H1 (cell line): Measurements from ENCODE around the gene PDK1. TPM values are rescaled to one million over a fixed set of nuclear protein-coding genes. Genes with fewer than 3 reads are reported as not detected.

ENCODE experiments used
- CTCF ChIA-PET: fragments of 300-600 bp; sonication (Branson Sonifier 250); formaldehyde crosslinking; loops from one replicate; lab custom pipeline; 2021; ENCODE audit not compliant: partially characterized antibody; lab: Charles Lee
- POLR2A ChIA-PET: fragments of 300-600 bp; sonication (Branson Sonifier 250); formaldehyde crosslinking; loops from one replicate; lab custom pipeline; 2021; ENCODE audit warnings: inconsistent platforms; ENCODE audit not compliant: partially characterized antibody; lab: Charles Lee
- DNase-seq, 2 experiments: peaks; one replicate each; pipeline versions ENCODE4 v3.0.0 to v3.0.0-alpha.2; 2010 to 2022; ENCODE audit warnings: low spot score in 2 of 2, low read depth in 1 of 2, mixed read lengths in 1 of 2
- FAIRE-seq: peaks from 2 replicates; lab custom pipeline; 2011; peaks lifted over from hg19 to GRCh38; lab: Jason Lieb, UNC
- H2AFZ ChIP-seq: 2 replicates; pipeline ENCODE4 v1.8.1; 2012; ENCODE audit warnings: low read length, inconsistent platforms
- H2AK5ac ChIP-seq: 2 replicates; pipeline ENCODE4 v1.6.1; 2013; ENCODE audit warnings: low read depth, low read length
- H2BK120ac ChIP-seq: replicated peaks from 2 replicates; pipeline ENCODE3; 2013; ENCODE audit warnings: low read depth, low read length, inconsistent platforms
- H2BK12ac ChIP-seq: 2 replicates; pipeline ENCODE4 v1.6.1; 2013; ENCODE audit warnings: low read depth, low read length
- H2BK15ac ChIP-seq: 2 replicates; pipeline ENCODE4 v1.6.1; 2013; ENCODE audit warnings: low read length
- H2BK20ac ChIP-seq: 2 replicates; pipeline ENCODE4 v1.6.1; 2013; ENCODE audit warnings: low read length
- H2BK5ac ChIP-seq: 2 replicates; pipeline ENCODE4 v1.6.1; 2013; ENCODE audit warnings: low read depth, low read length
- H3K14ac ChIP-seq: 2 replicates; pipeline ENCODE4 v1.6.1; 2013; ENCODE audit warnings: inconsistent platforms; ENCODE audit not compliant: insufficient read length
- H3K18ac ChIP-seq: 2 replicates; pipeline ENCODE4 v1.6.1; 2013; ENCODE audit warnings: low read length; ENCODE audit errors: extremely low read depth
- H3K23ac ChIP-seq: 2 replicates; pipeline ENCODE4 v1.6.1; 2013; ENCODE audit warnings: inconsistent platforms; ENCODE audit not compliant: insufficient read length
- H3K23me2 ChIP-seq: 2 replicates; pipeline ENCODE4 v1.6.1; 2013; ENCODE audit warnings: low read depth, low read length
- H3K27ac ChIP-seq: 2 replicates; pipeline ENCODE4 v1.6.1; 2011; ENCODE audit warnings: low read depth, low read length, inconsistent platforms
- H3K27me3 ChIP-seq, 4 experiments: replicated peaks in 1 of 4; 1 replicate in 1 of 4; 2 replicates in 3 of 4; pipeline versions ENCODE4 v1.6.1 to v1.8.1; 2011 to 2013; ENCODE audit warnings: low read length in 3 of 4, mild to moderate bottlenecking in 3 of 4, inconsistent platforms in 2 of 4, mixed read lengths in 2 of 4, moderate library complexity in 1 of 4; ENCODE audit not compliant: control insufficient read depth in 3 of 4, insufficient read depth in 3 of 4; ENCODE audit errors: extremely low read depth in 1 of 4
- H3K36me3 ChIP-seq, 4 experiments: 2 replicates each; pipeline versions ENCODE4 v1.6.1 to v1.8.1; 2011 to 2013; ENCODE audit warnings: mild to moderate bottlenecking in 4 of 4, low read length in 3 of 4, moderate library complexity in 2 of 4, control low read depth in 1 of 4, inconsistent platforms in 1 of 4; ENCODE audit not compliant: insufficient read depth in 4 of 4, control insufficient read depth in 2 of 4
- H3K4ac ChIP-seq: replicated peaks from 2 replicates; pipeline ENCODE3; 2013; ENCODE audit warnings: low read length, low read depth, mixed read lengths, inconsistent platforms; ENCODE audit not compliant: insufficient read length
- H3K4me1 ChIP-seq, 4 experiments: replicated peaks in 1 of 4; 1 replicate in 1 of 4; 2 replicates in 3 of 4; pipeline versions ENCODE4 v1.6.1 to v1.8.1; 2011 to 2013; ENCODE audit warnings: low read length in 3 of 4, inconsistent platforms in 2 of 4, mixed read lengths in 1 of 4; ENCODE audit not compliant: insufficient read depth in 4 of 4, control insufficient read depth in 3 of 4
- H3K4me2 ChIP-seq, 2 experiments: 2 replicates each; pipeline versions ENCODE4 v1.6.1 to v1.8.1; 2011 to 2013; ENCODE audit warnings: low read depth in 2 of 2, low read length in 2 of 2, control low read depth in 1 of 2, inconsistent platforms in 1 of 2, mild to moderate bottlenecking in 1 of 2; ENCODE audit not compliant: insufficient read depth in 1 of 2
- H3K4me3 ChIP-seq, 4 experiments: fragments of 200-600, 300-600 bp in 1 of 4; sonication (generic), shearing (Covaris generic), sonication (Bioruptor Twin) in 1 of 4; 2 replicates each; pipeline versions ENCODE4 v1.5.1 to v1.8.1; 2011 to 2016; ENCODE audit warnings: low read length in 4 of 4, low read depth in 3 of 4, control low read depth in 2 of 4, inconsistent platforms in 2 of 4, mild to moderate bottlenecking in 2 of 4, mixed read lengths in 1 of 4, moderate library complexity in 1 of 4; ENCODE audit not compliant: insufficient read depth in 2 of 4; ENCODE audit errors: extremely low read depth in 1 of 4
- H3K56ac ChIP-seq: replicated peaks from 2 replicates; pipeline ENCODE3; 2013; ENCODE audit warnings: low read depth, mild to moderate bottlenecking, mixed read lengths, low read length, inconsistent platforms; ENCODE audit not compliant: insufficient read length
- H3K79me1 ChIP-seq: 2 replicates; pipeline ENCODE4 v1.6.1; 2013; ENCODE audit warnings: low read depth, low read length, control low read depth
- H3K79me2 ChIP-seq, 2 experiments: 2 replicates each; pipeline versions ENCODE4 v1.6.1 to v1.8.1; 2012 to 2013; ENCODE audit warnings: low read length in 2 of 2, mild to moderate bottlenecking in 2 of 2, inconsistent platforms in 1 of 2; ENCODE audit not compliant: insufficient read depth in 2 of 2, control insufficient read depth in 1 of 2
- H3K9ac ChIP-seq, 4 experiments: replicated peaks in 1 of 4; 1 replicate in 1 of 4; 2 replicates in 3 of 4; pipeline versions ENCODE4 v1.6.1 to v1.8.1; 2011 to 2013; ENCODE audit warnings: low read depth in 3 of 4, low read length in 3 of 4, control low read depth in 2 of 4, mild to moderate bottlenecking in 2 of 4, moderate library complexity in 2 of 4, inconsistent platforms in 1 of 4; ENCODE audit errors: extremely low read depth in 1 of 4
- H3K9me3 ChIP-seq, 2 experiments: 2 replicates each; pipeline versions ENCODE4 v1.6.1 to v1.8.1; 2012 to 2013; ENCODE audit warnings: mild to moderate bottlenecking in 2 of 2, moderate library complexity in 2 of 2, control low read depth in 1 of 2, inconsistent platforms in 1 of 2, low read depth in 1 of 2, low read length in 1 of 2, mixed read lengths in 1 of 2; ENCODE audit not compliant: insufficient read depth in 2 of 2
- H4K20me1 ChIP-seq, 2 experiments: replicated peaks in 1 of 2; 2 replicates each; pipeline versions ENCODE3 to v1.8.1; 2011 to 2013; ENCODE audit warnings: inconsistent platforms in 2 of 2, low read length in 2 of 2, mild to moderate bottlenecking in 1 of 2; ENCODE audit not compliant: insufficient read depth in 2 of 2, control insufficient read depth in 1 of 2
- H4K5ac ChIP-seq: 2 replicates; pipeline ENCODE4 v1.6.1; 2013; ENCODE audit warnings: low read length, low read depth, mixed read lengths, inconsistent platforms; ENCODE audit not compliant: insufficient read length
- H4K8ac ChIP-seq: 2 replicates; pipeline ENCODE4 v1.8.0; 2013; ENCODE audit warnings: mild to moderate bottlenecking, moderate library complexity, low read length, inconsistent platforms; ENCODE audit not compliant: insufficient read depth; ENCODE audit errors: extremely low read depth
- H4K91ac ChIP-seq: replicated peaks from 2 replicates; pipeline ENCODE3; 2013; ENCODE audit warnings: low read length, mixed read lengths, inconsistent platforms; ENCODE audit not compliant: insufficient read length
- CBX5 ChIP-seq: fragments of 300-800, 300-1000 bp; sonication (generic); IDR thresholded peaks from 2 replicates; pipeline ENCODE4 v1.7.1; 2016; ENCODE audit warnings: antibody characterized with exemption, low read length, low read depth
- CHD1 ChIP-seq: IDR thresholded peaks from 2 replicates; pipeline ENCODE4 v1.6.1; 2012; ENCODE audit warnings: low read depth, low read length, improper control_type of control experiment
- CHD2 ChIP-seq: IDR thresholded peaks from 2 replicates; pipeline ENCODE4 v1.6.1; 2012; ENCODE audit warnings: low read length, improper control_type of control experiment
- EGR1 ChIP-seq: IDR thresholded peaks from 2 replicates; pipeline ENCODE4 v1.6.1; 2011; ENCODE audit warnings: low read depth, low read length, borderline replicate concordance
- GTF2F1 ChIP-seq: IDR thresholded peaks from 2 replicates; pipeline ENCODE4 v1.6.1; 2012; ENCODE audit warnings: low read depth, low read length, improper control_type of control experiment, borderline replicate concordance
- KDM1A ChIP-seq: fragments of 200-600, 300-600 bp; sonication (generic); IDR thresholded peaks from 2 replicates; pipeline ENCODE4 v1.7.1; 2016; ENCODE audit warnings: mild to moderate bottlenecking, low read length, borderline replicate concordance
- MAFK ChIP-seq: IDR thresholded peaks from 2 replicates; pipeline ENCODE4 v1.6.1; 2012; ENCODE audit warnings: low read depth, mild to moderate bottlenecking, improper control_type of control experiment, low read length
- RAD21 ChIP-seq, 2 experiments: IDR thresholded peaks in 1 of 2; conservative IDR thresholded peaks in 1 of 2; 2 replicates each; pipeline ENCODE4 v1.6.1; 2011; ENCODE audit warnings: low read depth in 2 of 2, low read length in 2 of 2, improper control_type of control experiment in 1 of 2, inconsistent platforms in 1 of 2, mild to moderate bottlenecking in 1 of 2, moderate library complexity in 1 of 2
- RFX5 ChIP-seq: IDR thresholded peaks from 2 replicates; pipeline ENCODE4 v1.6.1; 2011; ENCODE audit warnings: low read depth, low read length, improper control_type of control experiment, borderline replicate concordance
- RXRA ChIP-seq: IDR thresholded peaks from 2 replicates; pipeline ENCODE4 v1.6.1; 2011; ENCODE audit warnings: low read depth, mild to moderate bottlenecking, low read length, moderate library complexity; ENCODE audit not compliant: insufficient read depth
- SP1 ChIP-seq: IDR thresholded peaks from 2 replicates; pipeline ENCODE4 v1.6.1; 2011; ENCODE audit warnings: low read depth, low read length
- YY1 ChIP-seq: IDR thresholded peaks from 2 replicates; pipeline ENCODE4 v1.6.1; 2011; ENCODE audit warnings: low read depth, mild to moderate bottlenecking, low read length
- WGBS, 2 experiments: shearing (Covaris generic) in 1 of 2; methylation state at CpG; one replicate each; pipeline versions ENCODE4 v1.1.6 to v1.1.7; 2013 to 2015; ENCODE audit warnings: low lambda C conversion rate in 2 of 2, mixed read lengths in 2 of 2, inconsistent platforms in 1 of 2, low coverage in 1 of 2, missing lambda C conversion rate in 1 of 2; ENCODE audit not compliant: insufficient replicate concordance in 2 of 2, insufficient coverage in 1 of 2, insufficient read length in 1 of 2; ENCODE audit errors: extremely low coverage in 1 of 2, missing lambda C conversion rate in 1 of 2; 5-methylcytosine and 5-hydroxymethylcytosine counted together
- polyA plus RNA-seq, 7 experiments: library from polyadenylated mRNA; depleted of rRNA in 3 of 7; stranded (reverse) in 5 of 7; unstranded in 2 of 7; fragments of >200 nt in 5 of 7; fragments of 200-250 nt in 2 of 7; gene quantifications; 1 replicate in 5 of 7; 2 replicates in 1 of 7; 4 replicates in 1 of 7; pipeline versions ENCODE4 v1.2.1 to v1.2.3, GENCODE V29; 2011 to 2013; ENCODE audit warnings: missing spikeins in 2 of 7, mixed read lengths in 2 of 7
- total RNA-seq: library from RNA; stranded (reverse); fragmentation: NEBNext Ultra II Directional; extraction: Animal tissue kit (Norgen Biotek cat#: 25700); gene quantifications from 2 replicates; pipeline ENCODE4 v1.2.1, GENCODE V29; 2021
- TF ChIP-seq, protein P1 (sequence below): IDR thresholded peaks from 2 replicates; pipeline ENCODE4 v1.6.1; 2012; ENCODE audit warnings: inconsistent platforms

Gene PDK1
- total and polyA plus RNA-seq, 2 of the 8 experiments (the other 6 are each of a cell fraction or from before 2014, with no cell fraction given), result 18.2 to 21.9 TPM

GRCh38 chr2:172531309-172531708 is 24.6 kb upstream of the PDK1 start:
- Histone ChIP-seq H2BK20ac (no peak overlapping the region), H3K23me2 (peaks cover 2% of the 10 kb centered on the region; the same call in 1 of the 2 replicates), H3K4me1 (peaks cover 0 to 14% (median 11%) of the 10 kb centered on the region in 4 experiments; a peak in 5 of 7 replicates), H3K4me2 (no peak overlapping the region), H3K23ac (no peak overlapping the region), H3K79me1 (no peaks in the 10 kb centered on the region), H3K14ac (no peak overlapping the region), H3K9me3 (peaks cover 15 to 16% of the 10 kb centered on the region in 2 experiments), H3K4ac (no peak overlapping the region), H3K4me3 (no peak overlapping the region), H4K8ac (no peak overlapping the region), H4K91ac (no peak overlapping the region), H2BK120ac (no peak overlapping the region), H3K79me2 (no peaks in the 10 kb centered on the region), H4K5ac (no peak overlapping the region), H4K20me1 (no peaks in the 10 kb centered on the region), H2BK15ac (no peak overlapping the region), H3K27ac (no peak overlapping the region; the same call in 1 of the 2 replicates), H3K18ac (no peak overlapping the region), H3K36me3 (peaks cover 0 to 18% (median 1%) of the 10 kb centered on the region in 4 experiments; a peak in 2 of 8 replicates), H2BK5ac (no peak overlapping the region), H3K9ac (no peak overlapping the region), H2BK12ac (no peak overlapping the region), H3K27me3 (no peaks in the 10 kb centered on the region), H2AK5ac (no peak overlapping the region), H2AFZ (no peak overlapping the region), H3K56ac (no peak overlapping the region)
- DNase-seq, result no peak
- 94% methylated on average over 2 of the region's 2 CpGs; no CpG with 5 or more reads in 1 of the 2 experiments for WGBS, 2 experiments
- CTCF ChIA-PET, result interaction anchor here (0.6 to 0.9 kb wide), 3 partner anchors 23 to 48 kb away, joined by 3 read pairs; no protein-coding TSS in a partner anchor
- POLR2A ChIA-PET, result interaction anchor here (1.3 kb wide), 1 partner anchor 16 kb away, joined by 3 read pairs; no protein-coding TSS in a partner anchor
- FAIRE-seq, result no peak
- TF ChIP-seq RXRA (no peak), MAFK (no peak), KDM1A (no peak), YY1 (no peak), EGR1 (no peak), CBX5 (no peak), SP1 (no peak), RFX5 (no peak), RAD21 (IDR thresholded peaks at IDR 0.05 in 1 of 2, conservative IDR thresholded peaks at IDR 0.05 in 1 of 2; ENCODE audit: low read depth in 2 of 2, low read length in 2 of 2) (no peak), CHD2 (no peak), CHD1 (no peak), GTF2F1 (no peak)
- TF ChIP-seq, protein P1, sequence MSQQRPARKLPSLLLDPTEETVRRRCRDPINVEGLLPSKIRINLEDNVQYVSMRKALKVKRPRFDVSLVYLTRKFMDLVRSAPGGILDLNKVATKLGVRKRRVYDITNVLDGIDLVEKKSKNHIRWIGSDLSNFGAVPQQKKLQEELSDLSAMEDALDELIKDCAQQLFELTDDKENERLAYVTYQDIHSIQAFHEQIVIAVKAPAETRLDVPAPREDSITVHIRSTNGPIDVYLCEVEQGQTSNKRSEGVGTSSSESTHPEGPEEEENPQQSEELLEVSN, result no peak
